Fibroblast of villous mesenchyme (primary cell): ENCODE data around the gene CBX4. TPM values are rescaled to one million over a fixed set of nuclear protein-coding genes. Genes with fewer than 3 reads are reported as not detected.

Experiments
- DNase-seq: peaks from one replicate; pipeline ENCODE4 v3.0.0-alpha.2; 2010; ENCODE audit warnings: low read depth
- H3K4me3 ChIP-seq: 2 replicates; pipeline ENCODE4 v1.5.1; 2011; ENCODE audit warnings: low read depth, mild to moderate bottlenecking, low read length
- total RNA-seq: library from RNA; depleted of rRNA; stranded (reverse); fragments of >200 nt; gene quantifications from 2 replicates; pipeline ENCODE4 v1.2.3, GENCODE V29; 2012
- TF ChIP-seq, protein P1 (sequence below): IDR thresholded peaks from 2 replicates; pipeline ENCODE4 v1.5.1; 2012; ENCODE audit warnings: low read depth, mild to moderate bottlenecking, low read length; ENCODE audit not compliant: insufficient read depth

Gene CBX4
- total RNA-seq, 1 donor = 13.0 TPM

DNA sequence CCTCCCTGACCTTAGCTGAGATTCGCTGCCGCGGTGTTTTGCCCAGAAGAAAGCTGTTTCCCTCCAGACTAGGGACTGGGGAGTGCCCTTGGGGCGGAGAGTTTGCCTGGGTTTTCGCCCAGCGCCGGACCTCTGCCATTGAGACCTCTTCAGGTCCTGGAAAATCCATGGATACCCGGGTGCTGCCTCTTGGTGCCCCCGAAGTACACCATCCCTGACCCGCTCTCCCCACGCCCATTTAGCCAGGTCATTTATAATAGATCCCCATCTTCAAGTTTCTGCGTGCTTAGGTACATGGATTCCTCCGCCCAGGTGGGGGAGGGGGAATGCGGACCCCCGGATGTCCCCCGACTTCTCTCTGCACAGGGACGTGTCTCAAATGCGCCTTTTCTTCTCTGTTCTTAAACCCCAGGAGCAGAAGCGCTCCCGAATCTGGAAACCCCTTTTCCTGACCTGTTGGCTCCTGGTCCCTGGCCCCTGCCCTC is 27.3 kb downstream of the CBX4 start:
- TF ChIP-seq, protein P1, sequence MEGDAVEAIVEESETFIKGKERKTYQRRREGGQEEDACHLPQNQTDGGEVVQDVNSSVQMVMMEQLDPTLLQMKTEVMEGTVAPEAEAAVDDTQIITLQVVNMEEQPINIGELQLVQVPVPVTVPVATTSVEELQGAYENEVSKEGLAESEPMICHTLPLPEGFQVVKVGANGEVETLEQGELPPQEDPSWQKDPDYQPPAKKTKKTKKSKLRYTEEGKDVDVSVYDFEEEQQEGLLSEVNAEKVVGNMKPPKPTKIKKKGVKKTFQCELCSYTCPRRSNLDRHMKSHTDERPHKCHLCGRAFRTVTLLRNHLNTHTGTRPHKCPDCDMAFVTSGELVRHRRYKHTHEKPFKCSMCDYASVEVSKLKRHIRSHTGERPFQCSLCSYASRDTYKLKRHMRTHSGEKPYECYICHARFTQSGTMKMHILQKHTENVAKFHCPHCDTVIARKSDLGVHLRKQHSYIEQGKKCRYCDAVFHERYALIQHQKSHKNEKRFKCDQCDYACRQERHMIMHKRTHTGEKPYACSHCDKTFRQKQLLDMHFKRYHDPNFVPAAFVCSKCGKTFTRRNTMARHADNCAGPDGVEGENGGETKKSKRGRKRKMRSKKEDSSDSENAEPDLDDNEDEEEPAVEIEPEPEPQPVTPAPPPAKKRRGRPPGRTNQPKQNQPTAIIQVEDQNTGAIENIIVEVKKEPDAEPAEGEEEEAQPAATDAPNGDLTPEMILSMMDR = no peak
- H3K4me3 ChIP-seq = no peak overlapping the region
- DNase-seq = no peak

DNA sequence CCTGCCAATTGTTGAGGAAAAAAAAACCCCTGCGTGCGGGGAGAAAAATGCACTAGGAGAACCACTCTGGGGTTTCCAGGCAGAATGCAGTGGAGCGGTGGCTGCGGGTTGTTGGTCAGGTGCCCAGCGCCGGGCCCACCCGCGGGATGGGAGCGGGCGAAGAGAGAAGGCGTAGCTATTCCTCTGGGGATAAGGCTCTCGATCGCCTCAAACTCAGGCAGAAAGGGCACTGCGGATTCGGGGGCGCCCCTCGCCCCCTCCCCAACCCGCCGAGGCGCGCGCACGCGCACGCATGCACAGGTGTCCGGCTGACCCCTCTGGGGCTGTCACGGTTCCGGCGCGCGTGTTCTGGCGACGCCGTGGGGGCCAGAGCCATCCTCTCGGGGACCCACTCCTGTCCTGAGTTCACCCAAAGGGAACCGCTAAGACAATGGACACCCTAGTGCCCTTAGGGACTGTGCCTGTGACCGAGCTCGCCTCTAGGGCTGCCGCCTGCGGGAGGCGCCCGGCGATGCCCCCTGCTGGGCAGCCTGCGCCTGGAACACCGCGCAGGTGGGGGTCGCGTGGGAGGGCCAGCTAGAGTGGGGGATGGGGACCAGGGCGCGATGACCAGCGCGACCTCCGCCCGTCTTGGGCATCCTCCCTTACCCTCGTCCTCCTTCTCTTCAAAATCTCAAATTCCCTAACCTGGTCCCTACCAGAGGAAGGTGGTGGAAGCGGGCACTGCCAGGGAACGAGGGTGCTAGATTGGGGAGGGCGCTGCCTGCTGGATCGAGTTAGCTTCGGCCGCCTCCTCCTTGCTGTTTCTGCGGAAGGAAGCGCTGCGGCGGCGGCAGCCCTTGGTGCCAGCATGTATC is 28.0 kb downstream of the CBX4 start:
- DNase-seq = no peak
- TF ChIP-seq, protein P1 = peak; percentile 54
- no peak overlapping the region for H3K4me3 ChIP-seq

DNA sequence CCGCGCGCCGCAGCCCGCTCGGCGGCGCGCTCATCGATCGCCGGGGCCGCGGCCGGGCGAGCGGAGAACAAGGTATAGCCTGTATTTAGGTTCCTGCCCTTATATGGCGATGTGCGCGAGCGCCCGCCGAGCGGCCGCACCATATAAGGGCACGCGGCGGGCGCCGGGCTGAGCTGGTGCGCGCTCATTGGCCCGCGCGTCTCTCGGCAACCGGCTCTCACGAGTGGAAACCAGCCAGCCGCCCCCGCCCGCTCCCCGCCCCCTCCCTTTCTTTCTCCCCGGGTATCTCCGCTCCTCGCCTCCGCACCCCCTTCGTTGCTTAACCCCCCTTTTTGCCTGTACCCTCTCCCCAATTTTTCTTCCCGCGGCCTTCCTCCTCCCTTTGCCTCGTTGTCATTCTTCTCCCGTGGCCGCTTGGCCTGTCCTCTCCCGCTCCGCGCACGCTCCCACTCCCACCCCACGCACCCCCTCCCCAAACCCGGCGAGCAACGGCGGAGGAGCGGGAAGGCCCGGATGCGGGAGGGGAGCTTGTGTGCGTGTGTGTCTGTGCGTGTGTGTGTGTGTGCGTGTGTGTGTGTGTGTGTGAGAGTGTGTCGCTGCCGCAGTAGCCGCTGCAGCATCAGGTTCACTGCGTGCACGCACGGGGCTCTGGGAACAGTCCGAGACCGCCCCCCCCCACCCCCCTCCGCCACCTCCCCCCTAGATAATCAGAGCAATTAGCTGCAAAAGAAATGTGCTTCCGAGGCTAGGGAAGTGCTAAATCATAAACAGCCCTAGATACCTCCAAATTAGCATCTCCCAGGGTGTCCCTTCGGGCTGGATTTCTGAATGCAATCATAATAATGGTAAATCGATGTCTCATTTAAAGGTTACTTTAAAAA is 28.9 kb downstream of the CBX4 start:
- H3K4me3 ChIP-seq = no peak overlapping the region
- TF ChIP-seq, protein P1 = no peak
- peak; percentile 71 for DNase-seq

DNA sequence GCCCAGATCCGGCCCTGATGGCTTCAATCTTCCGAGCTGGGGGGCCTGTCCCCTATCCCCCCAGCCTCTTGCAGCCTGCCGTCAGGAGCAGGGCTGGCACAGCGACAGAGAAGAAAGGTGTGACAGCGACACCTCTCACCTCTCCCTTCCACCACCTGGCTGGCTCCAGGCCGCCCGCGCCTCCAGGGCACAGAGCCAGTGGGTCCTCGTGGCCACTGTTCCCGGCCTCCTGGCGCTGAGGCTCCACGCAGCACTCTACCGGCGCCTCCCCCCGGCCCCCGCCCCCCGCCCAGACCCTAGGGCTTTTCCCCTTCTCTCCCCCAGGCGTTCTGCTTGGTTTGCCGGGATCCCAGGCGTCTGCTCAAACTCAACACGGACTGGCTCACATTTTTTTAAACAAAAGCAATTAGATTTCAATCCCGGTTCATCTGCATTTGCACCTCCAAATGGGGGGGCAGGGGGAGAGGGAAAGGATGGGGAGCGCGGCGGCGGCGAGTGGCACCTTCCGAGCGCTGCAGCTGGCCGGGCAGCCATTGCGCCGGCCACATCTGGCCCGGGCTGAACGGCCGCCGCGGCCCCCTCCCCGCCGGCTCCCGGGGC is 29.6 kb downstream of the CBX4 start:
- H3K4me3 ChIP-seq = no peak overlapping the region
- DNase-seq = no peak
- TF ChIP-seq, protein P1 = no peak

DNA sequence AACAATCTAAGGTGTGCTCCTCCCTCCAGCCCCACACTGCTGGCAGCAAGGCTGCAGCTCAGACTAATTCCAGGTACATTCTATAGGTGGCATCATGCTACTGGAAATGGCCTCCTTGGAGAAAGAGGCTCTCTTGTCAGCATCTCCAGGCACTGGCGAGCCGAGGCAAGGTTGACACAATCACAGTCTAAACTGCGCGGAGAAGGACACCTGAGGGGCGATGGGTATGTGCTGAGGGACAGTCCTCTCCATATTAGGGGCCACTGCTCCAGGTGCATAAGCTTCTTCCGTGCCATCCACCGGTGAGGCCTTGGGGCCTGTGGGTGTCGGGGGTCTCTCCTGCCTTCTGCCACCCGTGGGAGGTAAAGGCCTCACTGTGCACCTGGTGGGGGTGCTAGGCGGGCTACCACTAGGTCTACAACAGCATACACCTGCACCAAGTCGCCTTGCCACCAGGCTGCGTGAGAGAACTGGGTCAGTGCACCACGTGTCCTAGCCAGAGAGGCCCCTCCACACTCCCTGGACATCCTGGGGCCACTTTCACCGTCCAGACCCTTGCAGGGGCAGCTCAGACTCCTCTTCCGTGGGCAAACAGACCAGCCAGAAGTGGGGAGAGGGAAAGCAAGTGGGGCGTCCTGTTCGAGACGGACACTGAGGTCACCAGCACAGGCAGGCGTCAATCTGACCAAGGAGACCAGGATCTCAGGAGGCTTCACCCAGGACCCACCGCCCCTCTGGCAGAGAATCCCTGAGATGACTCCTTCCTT is 30.3 kb downstream of the CBX4 start:
- TF ChIP-seq, protein P1 = peak; percentile 36
- no peak for DNase-seq
- H3K4me3 ChIP-seq = no peak overlapping the region
